Esophagus muscularis mucosa (tissue), 4 donors: Measurements from ENCODE around the gene LARP4.

Experiments used
- CTCF ChIP-seq, 3 experiments: fragments of 200-600 bp in 2 of 3; fragments of 450-650 bp in 1 of 3; sonication (generic) in 2 of 3; IDR thresholded peaks; one replicate each; pipeline ENCODE4 v1.5.1; 2017 to 2019; ENCODE audit warnings: antibody characterized with exemption in 3 of 3, mild to moderate bottlenecking in 2 of 3, moderate library complexity in 1 of 3
- EP300 ChIP-seq: sonication (generic); formaldehyde crosslinking; IDR thresholded peaks from one replicate; pipeline ENCODE4 v1.6.1; 2017; ENCODE audit warnings: antibody characterized with exemption
- POLR2A ChIP-seq: fragments of 450-650 bp; IDR thresholded peaks from one replicate; pipeline ENCODE4 v1.6.1; 2017; ENCODE audit warnings: antibody characterized with exemption, moderate library complexity, mild to moderate bottlenecking, low read depth
- POLR2AphosphoS5 ChIP-seq, 2 donors: sonication (generic); formaldehyde crosslinking; IDR thresholded peaks; one replicate each; pipeline ENCODE4 v1.6.1; 2017; ENCODE audit warnings: antibody characterized with exemption in 2 of 2

GRCh38 chr12:50400104-50400637 lies 514 bp upstream of the LARP4 start:
- TF ChIP-seq CTCF (IDR thresholded peaks at IDR 0.05): no peak
- TF ChIP-seq POLR2A: no peak
- no peak for TF ChIP-seq EP300
- TF ChIP-seq POLR2AphosphoS5 (IDR thresholded peaks at IDR 0.05): no peak
